GM19025 (cell line): ENCODE results near the gene MRAP.

Source experiments
- ATAC-seq: cut with Tn5 transposase; IDR thresholded peaks from one replicate; pipeline ENCODE4 v1.9.1; 2021; ENCODE audit warnings: mild to moderate bottlenecking, low read depth, moderate library complexity; ENCODE audit not compliant: unreplicated experiment

Gene MRAP

DNA sequence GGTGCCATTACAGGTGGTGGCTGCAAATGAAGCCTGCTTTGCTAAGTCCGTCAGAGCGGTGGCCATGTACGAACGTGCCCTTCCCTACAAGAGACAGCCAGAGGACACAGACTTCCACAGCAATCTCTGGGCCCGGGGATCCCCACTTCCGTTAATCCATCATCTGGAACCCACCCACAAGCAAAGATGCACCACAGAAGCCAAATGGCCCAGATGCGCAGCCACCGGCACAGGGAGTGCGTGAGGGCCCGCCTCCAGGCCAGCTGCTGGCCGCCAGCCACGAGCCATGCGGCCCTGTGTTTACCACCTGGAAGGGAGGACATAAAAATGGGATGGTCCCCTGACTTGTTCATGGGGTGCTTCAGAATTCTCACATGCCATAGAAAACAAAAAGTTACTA, 22.1 kb downstream of the MRAP start:
- ATAC-seq, result no peak

DNA sequence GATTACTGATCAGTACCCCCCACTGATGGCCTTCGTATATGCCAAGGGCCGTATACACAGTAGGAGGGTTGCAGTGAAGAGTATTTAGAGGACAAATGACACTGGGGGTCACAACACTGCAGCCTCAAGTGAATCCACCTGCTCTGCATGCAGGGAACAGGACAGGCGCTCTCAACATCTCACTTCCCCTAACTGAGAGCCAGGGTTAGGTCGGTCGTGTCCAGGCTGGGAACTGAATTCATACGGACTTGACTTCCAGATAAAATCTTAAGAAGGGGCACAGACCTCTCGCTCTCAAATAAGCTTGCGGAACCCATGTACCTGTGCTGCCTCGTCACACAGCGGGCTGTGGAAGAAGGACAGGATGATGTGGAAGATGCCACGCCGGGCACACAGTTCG, 22.8 kb downstream of the MRAP start:
- no peak for ATAC-seq

DNA sequence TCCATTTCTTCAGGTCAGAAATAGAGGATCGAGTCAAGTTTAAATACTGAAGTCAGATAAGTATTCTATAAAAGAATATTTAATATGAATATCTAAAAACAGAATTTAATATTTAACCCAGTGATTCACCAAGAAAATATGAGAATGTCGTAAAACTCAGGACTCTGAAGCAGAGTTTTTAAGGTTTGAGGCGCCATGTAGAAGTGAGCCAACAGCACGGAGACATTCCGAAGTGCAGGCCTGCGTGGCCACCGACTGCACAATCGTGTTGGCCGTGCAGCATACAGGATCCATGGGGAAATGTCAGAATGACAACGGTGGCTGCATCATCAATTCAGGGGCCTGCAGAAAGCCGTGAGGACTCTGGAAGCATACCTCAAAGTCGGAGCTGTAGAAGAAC, 23.4 kb downstream of the MRAP start:
- ATAC-seq, result no peak

DNA sequence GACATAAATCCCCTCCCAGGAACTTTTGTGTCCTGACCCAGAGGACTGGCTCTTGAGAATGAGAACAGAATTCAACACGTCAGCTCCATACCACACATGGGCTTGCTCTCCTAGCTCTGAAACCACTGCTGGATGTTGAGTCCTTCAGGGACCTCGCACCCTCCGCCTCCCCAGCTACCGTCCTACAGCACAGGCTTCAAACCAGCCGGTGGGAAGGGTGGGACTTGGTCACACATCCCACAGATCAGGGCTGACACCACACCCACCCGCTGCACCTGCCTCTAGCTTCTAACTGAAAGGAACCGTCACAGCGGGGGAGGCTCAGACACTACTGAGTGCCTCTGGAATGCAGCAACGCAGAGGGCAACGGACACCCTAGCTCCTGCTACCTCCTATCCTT, 24.0 kb downstream of the MRAP start:
- ATAC-seq, result no peak

DNA sequence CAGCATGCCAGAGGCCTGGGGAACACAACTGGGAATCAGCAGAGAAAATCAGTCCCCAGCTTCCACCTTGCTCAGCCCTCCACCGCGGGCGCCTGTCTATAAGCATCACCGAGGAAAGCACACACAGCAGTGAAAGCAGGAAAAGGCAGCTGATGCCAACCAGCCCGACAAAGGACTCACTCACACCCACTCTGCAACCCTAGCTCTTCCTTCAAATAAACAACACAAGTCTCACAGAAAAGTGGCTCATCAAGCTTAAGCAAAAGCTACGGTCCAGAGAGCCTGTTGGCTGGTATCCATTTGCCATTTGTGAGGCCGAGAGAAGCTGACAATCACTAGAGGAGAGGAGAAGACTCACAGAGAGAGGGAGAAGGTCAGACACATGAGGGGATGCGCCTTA, 27.1 kb downstream of the MRAP start:
- no peak for ATAC-seq

DNA sequence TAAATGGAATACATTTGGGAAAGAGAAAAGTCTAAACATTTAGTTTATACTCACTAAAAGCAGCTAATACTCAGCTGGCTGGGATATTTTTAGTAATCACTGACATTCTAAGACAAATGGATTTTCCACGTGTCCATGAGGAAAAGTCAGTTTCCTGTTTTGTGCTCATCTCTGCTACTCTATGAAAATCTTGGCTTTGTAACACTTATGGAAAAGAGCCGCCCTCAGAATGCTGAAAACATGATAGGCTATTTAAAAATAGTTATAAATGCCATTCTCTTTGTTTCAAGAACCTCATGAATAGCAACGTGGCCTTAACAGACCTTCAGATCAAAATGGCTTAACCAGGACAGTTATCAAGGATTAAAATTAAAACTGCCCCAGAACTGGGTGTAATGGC, 29.9 kb downstream of the MRAP start:
- ATAC-seq, result no peak

DNA sequence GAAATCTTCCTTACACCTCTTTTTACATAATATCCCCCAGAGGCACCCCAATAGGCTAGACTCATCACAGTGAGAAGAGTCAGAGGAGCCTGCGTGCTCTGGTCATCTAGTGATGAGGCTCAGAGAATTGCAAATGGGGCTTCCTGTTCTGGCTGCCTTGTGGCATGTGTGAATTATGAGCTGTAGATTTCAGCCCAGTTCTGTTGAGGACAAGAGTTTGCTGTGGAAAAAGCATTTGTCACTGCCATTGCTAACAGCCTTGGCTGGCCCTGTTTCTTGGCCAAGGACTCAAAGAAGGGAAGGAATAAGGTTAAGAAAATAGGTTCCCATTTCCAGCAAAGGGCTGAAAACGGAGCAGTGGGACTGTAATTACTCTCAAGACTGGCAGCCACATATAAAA, 30.7 kb downstream of the MRAP start:
- ATAC-seq, result no peak

DNA sequence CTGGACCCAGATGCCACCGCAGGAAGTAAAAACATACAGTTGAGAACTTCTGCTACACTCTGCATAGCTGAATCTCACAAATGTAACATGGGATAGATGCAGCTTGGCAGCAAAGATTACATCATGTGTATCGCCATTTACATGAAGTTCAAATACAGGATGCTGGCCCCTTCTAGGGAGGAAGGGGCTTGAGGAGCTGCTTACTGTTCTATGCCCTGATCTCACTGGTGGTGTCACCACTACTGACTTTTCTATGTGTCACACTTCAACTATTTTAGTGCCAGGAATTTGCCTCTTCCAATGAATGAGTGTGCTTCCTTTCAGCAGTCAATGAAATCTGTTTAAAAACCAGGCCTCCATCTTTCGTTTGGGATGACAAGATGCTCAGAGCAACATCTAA, 31.1 kb downstream of the MRAP start:
- no peak for ATAC-seq

DNA sequence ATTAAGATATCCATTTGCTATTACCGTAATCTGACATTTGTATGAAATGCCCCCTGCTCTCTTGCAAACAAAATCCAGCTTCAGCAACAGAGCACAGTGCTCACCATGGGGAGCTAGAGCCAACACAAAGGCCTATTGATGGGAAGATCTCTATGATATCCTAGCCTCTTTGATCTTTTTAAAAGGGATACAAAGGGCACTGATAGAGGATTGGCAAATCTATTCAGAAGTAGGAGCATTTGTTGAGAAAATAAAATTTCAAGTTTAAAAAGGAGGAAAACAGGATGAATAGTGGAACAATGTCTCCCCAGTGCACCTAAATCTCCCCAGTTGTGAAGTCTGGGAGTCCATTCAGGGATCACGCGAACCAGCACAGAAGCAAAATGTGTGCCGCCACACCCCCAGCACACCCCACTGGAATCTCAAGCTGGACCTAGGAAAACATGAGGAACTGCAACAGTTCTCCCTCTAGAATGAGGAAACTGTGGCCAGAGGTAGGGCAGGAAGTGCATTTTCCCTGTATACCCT, 32.2 kb downstream of the MRAP start:
- ATAC-seq, result no peak

DNA sequence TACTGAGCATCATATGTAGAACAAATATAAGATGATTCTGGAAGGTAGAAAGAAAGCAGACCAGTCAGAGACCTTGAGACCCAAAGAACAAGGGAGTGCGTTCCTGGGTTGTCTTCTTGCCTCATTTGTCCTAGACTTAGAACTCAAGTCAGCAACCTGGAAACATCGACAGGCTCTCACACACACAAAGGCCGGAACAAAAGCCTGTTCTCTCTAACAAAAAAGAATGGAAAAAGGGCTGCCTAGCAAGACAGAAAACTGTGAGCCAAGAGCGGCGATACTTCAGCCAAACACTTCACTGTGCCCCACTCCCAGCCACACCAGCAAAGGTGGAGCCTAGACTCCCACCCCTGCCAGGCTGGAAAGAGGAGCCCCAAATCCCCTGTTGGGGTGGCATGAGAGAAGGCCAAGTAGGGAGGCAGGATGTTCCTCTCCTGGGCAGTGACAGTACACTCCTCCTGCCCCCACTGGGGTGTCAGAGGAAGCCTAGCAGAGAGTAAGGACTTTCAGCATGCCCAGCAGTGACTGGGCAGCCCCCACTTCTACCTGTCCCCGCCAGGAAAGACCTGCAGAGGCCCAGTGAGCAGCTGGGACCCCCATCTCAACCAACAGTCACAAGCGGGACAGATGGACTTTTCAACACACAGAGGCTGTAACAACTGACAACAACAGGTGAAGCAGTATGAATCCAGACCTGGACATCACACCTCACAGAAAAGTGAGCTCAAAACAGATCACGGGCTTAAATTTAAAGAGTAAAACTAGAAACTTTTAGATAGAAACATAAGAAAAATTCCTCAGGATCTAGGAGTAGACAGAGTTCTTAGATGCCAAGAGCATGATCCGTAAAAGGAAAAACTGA, 33.0 kb downstream of the MRAP start:
- ATAC-seq, result no peak

DNA sequence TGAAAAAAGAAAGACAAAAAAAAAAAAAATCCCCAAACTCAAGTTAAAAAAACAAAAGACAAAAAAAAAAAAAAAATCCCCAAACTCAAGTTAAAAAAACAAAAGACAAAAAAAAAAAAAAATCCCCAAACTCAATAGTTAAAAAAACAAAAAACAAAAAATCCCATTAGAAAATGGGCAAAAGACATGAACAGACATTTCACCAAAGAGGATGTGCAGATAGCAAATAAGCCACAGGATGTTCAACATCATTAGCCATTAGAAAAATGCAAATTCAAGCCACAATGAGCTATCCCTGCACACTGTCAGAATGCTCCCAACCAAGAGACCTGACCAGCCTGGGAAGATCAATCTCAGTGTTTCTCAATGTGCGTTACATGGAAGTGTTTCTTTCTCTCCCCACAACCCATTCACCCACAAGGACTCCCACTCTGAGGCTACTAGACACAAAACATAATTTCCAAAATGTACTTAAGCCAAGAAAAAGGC, 33.9 kb downstream of the MRAP start:
- ATAC-seq, result no peak

DNA sequence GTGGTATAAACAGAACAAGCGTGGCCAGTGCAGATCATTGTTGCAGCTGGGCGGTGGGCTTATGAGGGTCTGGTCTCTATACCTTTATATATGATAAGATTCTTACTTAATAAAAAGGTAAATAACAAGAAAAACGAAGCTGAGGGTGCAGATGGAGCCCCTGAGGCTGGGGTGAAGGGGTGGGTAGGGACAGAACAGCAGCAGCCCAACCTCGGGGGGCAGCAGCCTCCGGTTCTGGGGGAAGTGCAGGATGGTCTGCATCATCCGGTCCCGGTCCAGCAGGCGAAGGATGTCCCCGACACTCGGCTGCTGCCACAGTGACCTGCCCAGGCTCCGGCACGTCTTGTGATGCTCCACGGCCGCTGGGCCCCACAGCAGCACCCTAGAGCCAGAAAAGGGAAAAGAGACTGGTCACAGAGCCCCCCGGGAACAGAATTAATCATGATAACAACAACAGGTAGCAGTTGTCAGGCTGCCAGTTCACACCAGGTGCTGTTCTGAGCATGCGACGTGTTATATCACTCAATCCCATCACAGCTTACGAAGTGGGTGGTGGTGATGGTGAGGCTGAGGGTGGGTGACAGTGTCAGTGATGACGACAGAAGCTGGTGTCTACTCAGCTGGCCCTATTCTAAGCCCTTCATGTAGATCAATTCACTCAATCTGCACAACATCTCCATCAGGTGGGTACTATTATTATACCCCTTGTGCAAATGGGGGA, 35.5 kb downstream of the MRAP start:
- no peak for ATAC-seq

DNA sequence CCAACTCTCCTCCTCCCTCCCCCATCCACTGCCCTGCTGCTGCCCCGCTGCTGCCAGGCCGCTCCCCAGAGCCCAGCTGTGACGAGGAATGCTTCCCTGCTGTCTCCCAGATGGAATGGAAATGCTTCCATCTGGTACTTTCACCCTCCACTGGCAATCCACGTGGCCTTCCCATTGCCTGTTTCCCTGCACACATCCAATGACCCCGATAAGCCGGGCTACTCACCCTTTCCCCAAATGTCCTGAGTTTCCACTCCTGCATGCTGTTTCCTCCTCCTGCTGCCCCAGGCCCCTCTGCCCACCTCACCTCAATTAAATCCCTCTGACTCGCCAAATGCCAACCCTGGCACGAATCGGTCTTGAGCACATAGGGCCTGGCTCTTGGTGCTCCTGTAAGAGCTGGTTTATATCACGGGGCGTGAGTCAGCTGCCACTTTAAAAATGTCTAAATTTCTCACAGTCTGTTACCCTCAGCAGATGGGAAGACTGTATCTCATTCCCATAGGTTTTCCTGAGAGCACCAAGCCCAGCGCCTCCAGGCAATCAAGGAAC, 36.4 kb downstream of the MRAP start:
- no peak for ATAC-seq

DNA sequence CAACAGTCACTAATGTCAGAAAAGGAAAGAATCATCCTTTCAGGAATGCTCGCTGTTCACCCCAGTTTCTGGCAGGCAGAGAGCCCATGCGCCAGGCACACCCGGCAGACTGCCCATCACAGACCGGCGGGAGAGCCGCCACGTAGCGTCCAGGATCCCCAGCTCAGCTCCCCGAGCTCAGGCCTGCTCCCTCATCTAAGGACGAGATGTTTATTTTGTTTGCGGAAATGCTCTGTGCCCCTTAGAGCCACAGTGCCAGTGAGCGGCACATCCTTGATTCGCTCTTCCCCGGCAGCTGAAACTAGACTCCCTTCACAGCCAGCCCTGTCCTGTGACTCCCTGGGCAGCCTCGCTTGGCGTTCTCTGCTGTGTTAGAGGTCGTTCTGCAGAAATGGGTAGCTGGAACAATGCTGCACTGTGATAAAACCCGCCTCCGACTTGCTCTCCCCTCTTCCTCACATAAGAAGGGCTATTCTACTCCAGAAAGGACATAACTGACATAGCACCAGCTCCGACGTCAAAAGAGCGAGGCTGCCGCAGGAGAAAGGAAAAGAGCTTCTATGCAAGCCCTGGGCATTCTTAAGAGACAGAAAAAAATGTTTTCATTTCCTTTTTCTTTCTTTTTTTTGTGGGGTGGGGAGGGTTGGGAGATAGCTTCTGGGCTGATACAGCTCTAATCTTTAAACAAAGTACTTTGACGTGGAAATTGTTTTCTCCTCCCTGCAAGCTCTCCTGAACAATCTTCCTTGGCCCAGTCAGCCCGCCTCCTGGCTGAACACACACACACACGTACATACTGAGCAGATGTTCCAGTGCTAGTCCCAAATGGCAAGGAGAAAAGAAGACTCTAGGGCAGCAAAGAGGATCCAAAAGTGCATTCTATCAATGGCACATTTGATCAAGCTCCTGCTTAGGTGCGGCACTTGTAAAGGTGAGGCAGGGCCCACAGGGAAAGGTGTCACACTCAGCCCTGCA, 37.2 kb downstream of the MRAP start:
- no peak for ATAC-seq

DNA sequence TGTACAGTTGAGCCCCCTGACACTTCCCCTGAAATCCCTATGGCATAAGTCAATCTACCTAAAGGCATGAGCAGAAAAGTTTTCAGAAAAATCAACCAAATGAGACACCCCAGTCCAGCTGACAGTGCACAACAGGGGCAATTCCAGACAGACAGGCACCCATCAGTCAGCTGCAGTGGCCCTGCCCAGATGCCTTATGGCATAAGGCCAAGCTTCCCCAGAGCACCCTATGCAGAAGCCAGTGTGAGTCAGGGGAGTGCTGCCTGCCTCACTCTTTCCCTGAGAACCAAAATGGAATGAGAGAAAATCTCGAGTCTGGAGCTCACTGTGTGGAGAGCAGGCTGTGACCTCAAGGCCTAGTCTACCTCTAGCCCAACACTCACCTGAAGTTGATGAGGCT, 38.1 kb downstream of the MRAP start:
- ATAC-seq, result no peak

DNA sequence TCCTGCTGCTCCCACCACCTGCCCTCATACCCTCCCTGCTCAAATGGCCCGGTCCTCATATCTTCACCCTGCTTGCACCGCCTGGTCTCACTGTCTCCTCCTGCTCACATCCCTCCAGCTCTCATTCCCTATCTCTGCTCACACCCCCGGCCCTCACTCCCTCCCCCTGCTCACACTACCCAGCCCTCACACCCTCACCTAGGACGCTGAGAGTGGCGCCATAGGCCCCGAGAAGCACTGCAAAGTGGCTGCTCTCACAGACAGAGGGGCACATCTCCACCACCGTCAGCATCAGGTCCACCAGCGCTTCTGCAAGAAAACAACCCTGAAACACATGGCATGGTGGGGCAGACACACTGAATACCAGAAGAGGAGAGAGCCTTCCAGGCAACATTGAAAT, 38.6 kb downstream of the MRAP start:
- no peak for ATAC-seq

DNA sequence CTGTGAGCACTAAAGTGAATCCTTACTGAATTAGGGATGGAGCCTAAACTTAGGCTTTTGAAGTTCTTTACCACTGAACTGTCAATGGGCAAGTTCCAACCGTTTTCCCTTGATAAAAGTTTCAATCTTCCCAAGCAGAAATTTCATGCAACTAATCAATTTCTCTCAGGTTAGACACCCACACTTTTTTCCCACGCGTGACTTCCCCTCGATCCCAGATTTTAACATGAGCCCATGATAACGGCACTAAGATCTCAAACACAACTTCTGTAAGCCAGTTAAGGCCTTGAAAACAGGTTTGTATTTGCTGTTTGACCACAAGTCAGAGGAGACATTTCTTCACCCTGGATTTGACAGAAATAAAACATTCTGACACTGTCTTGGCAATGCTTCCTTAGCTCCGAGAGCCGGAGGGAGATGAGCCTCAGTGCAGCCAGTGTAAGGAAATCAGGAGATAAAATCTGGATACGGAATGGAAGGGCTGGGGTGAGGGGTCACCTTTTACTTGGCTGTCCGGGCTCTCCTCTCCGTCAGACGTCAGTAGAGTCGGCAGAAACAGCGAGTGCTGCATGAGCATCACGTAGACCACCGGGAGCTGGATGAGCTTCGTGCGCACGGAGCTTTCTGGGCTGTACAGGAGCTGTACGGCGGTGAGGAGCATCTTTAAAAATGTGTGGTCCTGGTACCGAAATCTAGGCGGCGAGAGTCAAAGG, 39.7 kb downstream of the MRAP start:
- ATAC-seq, result no peak

DNA sequence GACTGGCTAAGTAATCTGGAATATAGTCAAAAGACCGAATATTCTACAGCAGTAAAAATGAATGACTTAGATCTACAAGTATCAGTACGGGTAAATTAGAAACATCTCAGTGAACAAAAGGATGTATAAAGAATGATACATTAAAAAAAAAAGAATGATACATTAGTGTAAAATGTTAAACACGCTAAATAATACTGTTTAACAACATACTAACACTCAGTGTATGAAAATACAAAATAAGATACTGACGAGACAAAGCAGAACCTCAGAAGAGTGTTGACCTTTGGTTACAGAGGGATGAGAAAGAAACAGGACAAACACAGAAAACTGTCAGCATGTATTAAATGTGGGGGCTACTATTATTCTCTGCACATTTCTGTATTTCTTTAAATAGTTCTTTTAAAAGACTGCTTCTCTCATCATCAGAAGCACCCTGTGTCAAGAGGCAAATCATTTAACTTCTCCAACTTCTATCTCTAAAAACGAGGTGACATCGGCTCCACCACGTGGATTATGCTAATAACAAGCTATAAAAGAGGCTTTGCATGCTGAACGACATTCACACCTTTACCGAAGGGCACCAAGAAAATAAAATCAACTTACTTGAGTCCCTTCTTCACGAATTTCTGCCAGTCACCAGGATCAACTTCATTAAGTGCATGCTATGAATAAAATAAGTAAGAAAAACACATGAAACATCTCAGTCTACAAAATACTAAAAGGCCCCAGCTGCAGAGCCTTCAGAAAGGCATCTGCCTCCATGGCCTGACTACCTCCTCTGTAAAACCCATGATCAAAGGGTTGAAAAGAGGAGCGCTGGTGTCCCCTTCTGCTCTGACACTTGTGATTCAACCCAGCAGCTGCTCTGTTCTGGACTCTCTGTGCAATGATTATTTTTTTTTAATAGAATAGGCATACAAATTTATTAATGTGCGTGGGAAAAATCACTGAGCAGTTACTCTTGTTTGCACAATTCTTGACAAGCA, 42.5 kb downstream of the MRAP start:
- no peak for ATAC-seq
